Activated CD4-positive, CD25-positive, alpha-beta regulatory T cell treated with anti-CD3 and anti-CD28 coated beads, Interleukin-2, amount 50 U/mL, for 24 hours (primary cell): Measurements from ENCODE around the gene SPACA1.

ENCODE experiments used
- ATAC-seq, 2 donors: fragments of 150-1000 bp; cut with Tn5 transposase; one replicate each; pipeline ENCODE4 v1.10.0; 2021; ENCODE audit warnings: mild to moderate bottlenecking in 1 of 2, moderate library complexity in 1 of 2

SPACA1 gene

GRCh38 chr6:88107241-88107640 lies 59.6 kb downstream of the SPACA1 start:
- no peak for ATAC-seq

- ATAC-seq = no peak
These were observed 64.3 kb downstream of the SPACA1 start for GRCh38 chr6:88111991-88112390.

- no peak for ATAC-seq
These were observed 67.2 kb downstream of the SPACA1 start for GRCh38 chr6:88114838-88115237.

GRCh38 chr6:88115307-88115706 lies 67.7 kb downstream of the SPACA1 start:
- ATAC-seq = no peak

- no peak for ATAC-seq
These were observed 68.6 kb downstream of the SPACA1 start for GRCh38 chr6:88116276-88116675.
